H1 (cell line): ENCODE measurements around the gene CAMKK1.

Source experiments
- CHD2 ChIP-seq: IDR thresholded peaks from 2 replicates; pipeline ENCODE4 v1.6.1; 2012; ENCODE audit warnings: low read length, improper control_type of control experiment
- EP300 ChIP-seq, 2 experiments: IDR thresholded peaks; 1 replicate in 1 of 2; 2 replicates in 1 of 2; pipeline ENCODE4 v1.6.1; 2011 to 2012; ENCODE audit warnings: low read depth in 2 of 2, low read length in 2 of 2, mild to moderate bottlenecking in 2 of 2, borderline replicate concordance in 1 of 2, inconsistent platforms in 1 of 2, moderate library complexity in 1 of 2
- EZH2 ChIP-seq: fragments of 200-600 bp; sonication (generic); IDR thresholded peaks from 2 replicates; pipeline ENCODE4 v1.7.1; 2012; ENCODE audit warnings: low read depth, mild to moderate bottlenecking, moderate library complexity, low read length, inconsistent platforms; ENCODE audit not compliant: severe bottlenecking
- MAFK ChIP-seq: IDR thresholded peaks from 2 replicates; pipeline ENCODE4 v1.6.1; 2012; ENCODE audit warnings: low read depth, mild to moderate bottlenecking, improper control_type of control experiment, low read length
- NRF1 ChIP-seq: IDR thresholded peaks from 2 replicates; pipeline ENCODE4 v1.6.1; 2011; ENCODE audit warnings: mild to moderate bottlenecking, low read depth, low read length, improper control_type of control experiment
- POLR2A ChIP-seq, 2 experiments: IDR thresholded peaks; 1 replicate in 1 of 2; 2 replicates in 1 of 2; pipeline ENCODE4 v1.6.1; 2011; ENCODE audit warnings: low read depth in 2 of 2, low read length in 2 of 2, mild to moderate bottlenecking in 2 of 2; ENCODE audit errors: control extremely low read depth in 1 of 2
- POU5F1 ChIP-seq: IDR thresholded peaks from 2 replicates; pipeline ENCODE4 v1.6.1; 2011; ENCODE audit warnings: low read depth, mild to moderate bottlenecking, low read length, moderate library complexity
- RBBP5 ChIP-seq: IDR thresholded peaks from 2 replicates; pipeline ENCODE4 v1.7.1; 2012; ENCODE audit warnings: low read depth, mild to moderate bottlenecking, inconsistent platforms, low read length, moderate library complexity, borderline replicate concordance
- TF ChIP-seq, protein P1 (sequence below), 3 experiments: IDR thresholded peaks; 1 replicate in 2 of 3; 2 replicates in 1 of 3; pipeline versions ENCODE4 v1.5.1 to v1.6.1; 2011; ENCODE audit warnings: low read length in 3 of 3, mild to moderate bottlenecking in 3 of 3, inconsistent platforms in 2 of 3, low read depth in 1 of 3, moderate library complexity in 1 of 3; ENCODE audit not compliant: insufficient read depth in 1 of 3; ENCODE audit errors: control extremely low read depth in 1 of 3
- TF ChIP-seq, protein P2 (sequence below): IDR thresholded peaks from 2 replicates; pipeline ENCODE4 v1.6.1; 2012; ENCODE audit warnings: inconsistent platforms

DNA sequence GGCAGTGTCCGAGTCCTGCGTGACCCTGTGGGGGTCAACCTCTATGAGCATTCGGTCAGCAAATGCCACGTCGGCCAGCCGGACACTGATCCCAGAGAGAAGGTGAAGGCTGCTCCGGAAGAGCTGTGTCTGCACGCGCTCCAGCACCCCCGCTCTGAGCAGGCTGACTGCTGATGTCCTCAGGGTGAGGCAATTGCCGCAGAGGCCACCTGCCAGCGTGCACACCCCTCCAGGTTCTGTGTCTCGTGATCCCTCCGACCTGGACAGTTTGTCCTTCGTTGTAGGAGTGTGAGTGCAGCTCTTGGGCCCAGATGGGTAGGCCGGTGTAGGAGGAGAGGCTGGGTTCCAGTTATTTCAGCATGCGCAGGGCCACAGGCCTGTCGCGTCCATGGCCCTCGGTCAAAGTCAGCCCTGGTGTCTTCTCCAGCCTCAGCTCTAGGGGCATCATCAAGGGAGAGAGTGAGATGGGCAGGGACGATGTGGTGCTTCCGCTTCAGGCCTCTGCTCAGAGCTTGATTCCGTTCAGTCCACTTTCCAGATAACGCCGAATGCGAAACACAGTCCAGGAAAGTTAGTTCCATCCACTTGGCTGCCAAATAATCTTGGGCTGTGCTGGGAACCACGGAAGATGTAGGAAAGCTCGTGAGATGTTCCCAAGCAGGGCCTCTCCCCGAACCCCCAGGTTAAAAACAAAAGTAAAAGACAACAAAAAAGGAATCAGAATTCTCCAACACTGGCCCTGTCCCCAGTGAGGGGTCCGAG, 31.7 kb downstream of the CAMKK1 start:
- TF ChIP-seq, protein P1, sequence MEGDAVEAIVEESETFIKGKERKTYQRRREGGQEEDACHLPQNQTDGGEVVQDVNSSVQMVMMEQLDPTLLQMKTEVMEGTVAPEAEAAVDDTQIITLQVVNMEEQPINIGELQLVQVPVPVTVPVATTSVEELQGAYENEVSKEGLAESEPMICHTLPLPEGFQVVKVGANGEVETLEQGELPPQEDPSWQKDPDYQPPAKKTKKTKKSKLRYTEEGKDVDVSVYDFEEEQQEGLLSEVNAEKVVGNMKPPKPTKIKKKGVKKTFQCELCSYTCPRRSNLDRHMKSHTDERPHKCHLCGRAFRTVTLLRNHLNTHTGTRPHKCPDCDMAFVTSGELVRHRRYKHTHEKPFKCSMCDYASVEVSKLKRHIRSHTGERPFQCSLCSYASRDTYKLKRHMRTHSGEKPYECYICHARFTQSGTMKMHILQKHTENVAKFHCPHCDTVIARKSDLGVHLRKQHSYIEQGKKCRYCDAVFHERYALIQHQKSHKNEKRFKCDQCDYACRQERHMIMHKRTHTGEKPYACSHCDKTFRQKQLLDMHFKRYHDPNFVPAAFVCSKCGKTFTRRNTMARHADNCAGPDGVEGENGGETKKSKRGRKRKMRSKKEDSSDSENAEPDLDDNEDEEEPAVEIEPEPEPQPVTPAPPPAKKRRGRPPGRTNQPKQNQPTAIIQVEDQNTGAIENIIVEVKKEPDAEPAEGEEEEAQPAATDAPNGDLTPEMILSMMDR (IDR thresholded peaks at IDR 0.05; ENCODE audit: control extremely low read depth in 1 of 3, insufficient read depth in 1 of 3, low read depth in 1 of 3, low read length in 3 of 3) = no peak
- no peak for TF ChIP-seq EZH2
- TF ChIP-seq, protein P2, sequence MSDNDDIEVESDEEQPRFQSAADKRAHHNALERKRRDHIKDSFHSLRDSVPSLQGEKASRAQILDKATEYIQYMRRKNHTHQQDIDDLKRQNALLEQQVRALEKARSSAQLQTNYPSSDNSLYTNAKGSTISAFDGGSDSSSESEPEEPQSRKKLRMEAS = no peak
- TF ChIP-seq POLR2A (IDR thresholded peaks at IDR 0.05; ENCODE audit: control extremely low read depth in 1 of 2, low read depth in 2 of 2, low read length in 2 of 2) = no peak
- no peak for TF ChIP-seq CHD2
- TF ChIP-seq EP300 (IDR thresholded peaks at IDR 0.05; ENCODE audit: borderline replicate concordance in 1 of 2, low read depth in 2 of 2, low read length in 2 of 2) = no peak
- no peak for TF ChIP-seq RBBP5
- TF ChIP-seq MAFK = no peak
- no peak for TF ChIP-seq NRF1
- TF ChIP-seq POU5F1 = no peak
